ENCODE measurements around the gene SP7.
"Not testable (repeated sequence)": the region's sequence is repeated elsewhere in the genome, so short reads cannot be mapped to it uniquely, and the experiment has no call there.

The SP7 gene

GRCh38 chr12:53332744-53333143 is 3.4 kb downstream of the SP7 start:
- Histone ChIP-seq H3K4me1 (ENCODE audit: control insufficient read depth, insufficient read depth, low read length) (no peaks in the 10 kb centered on the region), H3K36me3 (ENCODE audit: control insufficient read depth in 2 of 2, insufficient read depth in 2 of 2, low read length in 2 of 2) (no peaks in the 10 kb centered on the region), H3K27me3 (ENCODE audit: control insufficient read depth in 1 of 2, insufficient read depth in 2 of 2, low read length in 2 of 2) (peaks cover 39 to 44% of the 10 kb centered on the region in 2 donors), H3K9ac (ENCODE audit: low read length in 2 of 2) (no peak overlapping the region), H3K4me3 (ENCODE audit: low read length in 2 of 2) (no peak overlapping the region), H3K9me3 (ENCODE audit: control insufficient read depth in 2 of 2, low read length in 2 of 2) (no peaks in the 10 kb centered on the region), H3K27ac (ENCODE audit: low read length) (no peak overlapping the region)

DNA sequence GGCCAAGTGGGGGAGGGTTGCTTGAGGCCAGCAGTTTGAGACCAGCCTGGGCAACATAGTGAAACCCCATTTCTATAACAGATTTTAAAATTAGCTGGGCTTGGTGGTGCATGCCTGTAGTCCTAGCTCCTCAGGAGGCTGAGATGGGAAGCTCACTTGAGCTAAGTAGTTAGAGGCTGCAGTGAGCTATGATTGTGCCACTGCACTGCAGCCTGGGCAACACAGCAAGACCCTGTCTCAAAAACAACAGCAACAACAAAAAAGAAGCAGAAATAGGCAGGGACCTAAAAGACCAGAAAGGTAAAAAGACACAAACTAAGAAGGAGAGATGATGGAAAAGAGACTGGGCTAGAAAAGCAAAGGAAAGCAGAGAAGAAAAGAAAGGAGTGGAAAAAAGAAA is 3.8 kb downstream of the SP7 start:
- H3K4me1 ChIP-seq (ENCODE audit: control insufficient read depth, insufficient read depth, low read length): not testable (repeated sequence)

DNA sequence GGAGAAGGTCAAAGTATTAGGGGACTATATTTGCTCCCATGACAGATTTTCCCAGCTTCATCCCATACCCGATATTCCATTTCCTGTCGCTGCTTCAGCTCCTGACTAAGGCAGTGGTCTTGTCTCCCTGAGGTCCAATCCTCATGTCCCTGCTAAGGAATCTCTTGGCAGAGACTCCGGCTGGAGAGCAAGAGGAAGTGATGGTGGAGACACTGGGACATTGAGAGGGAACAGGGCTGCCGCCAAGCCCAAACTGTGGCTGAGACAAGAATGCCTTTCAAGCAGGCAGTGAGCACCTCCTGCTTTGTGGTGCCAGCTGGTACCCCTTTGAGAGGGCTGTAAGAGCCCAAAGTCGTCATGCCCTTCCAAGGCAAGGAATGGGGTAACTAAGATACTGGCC is 5.5 kb downstream of the SP7 start:
- Histone ChIP-seq H3K27me3 (ENCODE audit: control insufficient read depth in 1 of 2, insufficient read depth in 2 of 2, low read length in 2 of 2) (peaks cover 20 to 24% of the 10 kb centered on the region in 2 donors), H3K4me1 (ENCODE audit: control insufficient read depth, insufficient read depth, low read length) (peaks cover 6% of the 10 kb centered on the region), H3K36me3 (ENCODE audit: control insufficient read depth in 2 of 2, insufficient read depth in 2 of 2, low read length in 2 of 2) (no peaks in the 10 kb centered on the region), H3K4me3 (ENCODE audit: low read length in 2 of 2) (no peak overlapping the region), H3K9me3 (ENCODE audit: control insufficient read depth in 2 of 2, low read length in 2 of 2) (no peaks in the 10 kb centered on the region), H3K27ac (ENCODE audit: low read length) (no peak overlapping the region), H3K9ac (ENCODE audit: low read length in 2 of 2) (no peak overlapping the region)

More for the DNA sequence above, 3.8 kb downstream of the SP7 start:
- H3K9me3 ChIP-seq (ENCODE audit: control insufficient read depth in 2 of 2, low read length in 2 of 2); H3K4me3 ChIP-seq (ENCODE audit: low read length in 2 of 2); H3K9ac ChIP-seq (ENCODE audit: low read length in 2 of 2); H3K36me3 ChIP-seq (ENCODE audit: control insufficient read depth in 2 of 2, insufficient read depth in 2 of 2, low read length in 2 of 2); H3K27ac ChIP-seq (ENCODE audit: low read length): not testable (repeated sequence)
- H3K27me3 ChIP-seq (ENCODE audit: control insufficient read depth in 1 of 2, insufficient read depth in 2 of 2, low read length in 2 of 2): peaks cover 35 to 40% of the 10 kb centered on the region in 2 donors

GRCh38 chr12:53328043-53328435 is 8.1 kb downstream of the SP7 start:
- Histone ChIP-seq H3K4me3 (ENCODE audit: low read length in 2 of 2) (no peak overlapping the region), H3K9me3 (ENCODE audit: control insufficient read depth in 2 of 2, low read length in 2 of 2) (no peaks in the 10 kb centered on the region), H3K36me3 (ENCODE audit: control insufficient read depth in 2 of 2, insufficient read depth in 2 of 2, low read length in 2 of 2) (no peaks in the 10 kb centered on the region), H3K4me1 (ENCODE audit: control insufficient read depth, insufficient read depth, low read length) (peaks cover 19% of the 10 kb centered on the region), H3K27me3 (ENCODE audit: control insufficient read depth in 1 of 2, insufficient read depth in 2 of 2, low read length in 2 of 2) (peaks cover 10% of the 10 kb centered on the region in 2 donors), H3K27ac (ENCODE audit: low read length) (no peak overlapping the region), H3K9ac (ENCODE audit: low read length in 2 of 2) (no peak overlapping the region)

DNA sequence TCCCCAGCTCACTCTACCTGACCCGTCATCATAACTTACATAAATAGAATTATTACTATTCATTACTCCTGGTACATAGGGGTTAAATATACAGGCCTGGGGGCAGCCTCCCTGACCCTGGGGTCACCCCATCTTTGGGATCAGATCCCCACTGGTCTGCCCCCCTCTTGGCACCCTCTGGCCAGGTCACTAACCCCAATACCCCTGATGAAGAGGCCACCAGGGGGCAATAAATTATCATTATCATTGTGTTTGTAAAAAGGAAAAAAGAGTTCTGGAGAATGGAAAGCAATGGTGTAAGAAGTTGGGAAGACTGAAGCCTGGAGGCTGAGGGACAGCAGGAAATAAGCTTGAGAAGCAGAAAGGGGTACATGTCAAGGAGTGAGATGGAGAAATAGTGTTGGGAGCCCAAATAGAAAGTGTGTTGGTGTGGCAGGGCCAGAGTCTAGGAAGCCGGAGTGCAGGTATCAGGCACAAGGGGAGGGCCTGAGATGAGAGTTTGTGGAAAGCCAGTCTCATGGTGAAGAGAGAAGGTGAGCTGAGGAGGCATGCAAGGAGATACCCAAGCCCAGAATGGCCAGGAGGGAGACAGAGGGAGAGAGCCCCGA is 8.6 kb downstream of the SP7 start:
- H3K4me1 ChIP-seq (ENCODE audit: control insufficient read depth, insufficient read depth, low read length): peaks cover 19% of the 10 kb centered on the region
- H3K27me3 ChIP-seq (ENCODE audit: control insufficient read depth in 1 of 2, insufficient read depth in 2 of 2, low read length in 2 of 2): peaks cover 5 to 7% of the 10 kb centered on the region in 2 donors
- H3K9me3 ChIP-seq (ENCODE audit: control insufficient read depth in 2 of 2, low read length in 2 of 2): no peaks in the 10 kb centered on the region
- no peak overlapping the region for H3K9ac ChIP-seq (ENCODE audit: low read length in 2 of 2)
- H3K27ac ChIP-seq (ENCODE audit: low read length): no peak overlapping the region
- no peak overlapping the region for H3K4me3 ChIP-seq (ENCODE audit: low read length in 2 of 2)
- H3K36me3 ChIP-seq (ENCODE audit: control insufficient read depth in 2 of 2, insufficient read depth in 2 of 2, low read length in 2 of 2): no peaks in the 10 kb centered on the region

GRCh38 chr12:53326460-53327185 is 9.5 kb downstream of the SP7 start:
- no peaks in the 10 kb centered on the region for H3K9me3 ChIP-seq (ENCODE audit: control insufficient read depth in 2 of 2, low read length in 2 of 2)
- peaks cover 3 to 5% of the 10 kb centered on the region in 2 donors for H3K27me3 ChIP-seq (ENCODE audit: control insufficient read depth in 1 of 2, insufficient read depth in 2 of 2, low read length in 2 of 2)
- peaks cover 25% of the 10 kb centered on the region for H3K4me1 ChIP-seq (ENCODE audit: control insufficient read depth, insufficient read depth, low read length)
- peak overlapping the region in 1 of 2 donors; percentile 78 for H3K4me3 ChIP-seq (ENCODE audit: low read length in 2 of 2)
- no peak overlapping the region for H3K9ac ChIP-seq (ENCODE audit: low read length in 2 of 2)
- H3K36me3 ChIP-seq (ENCODE audit: control insufficient read depth in 2 of 2, insufficient read depth in 2 of 2, low read length in 2 of 2): no peaks in the 10 kb centered on the region
- no peak overlapping the region for H3K27ac ChIP-seq (ENCODE audit: low read length)

DNA sequence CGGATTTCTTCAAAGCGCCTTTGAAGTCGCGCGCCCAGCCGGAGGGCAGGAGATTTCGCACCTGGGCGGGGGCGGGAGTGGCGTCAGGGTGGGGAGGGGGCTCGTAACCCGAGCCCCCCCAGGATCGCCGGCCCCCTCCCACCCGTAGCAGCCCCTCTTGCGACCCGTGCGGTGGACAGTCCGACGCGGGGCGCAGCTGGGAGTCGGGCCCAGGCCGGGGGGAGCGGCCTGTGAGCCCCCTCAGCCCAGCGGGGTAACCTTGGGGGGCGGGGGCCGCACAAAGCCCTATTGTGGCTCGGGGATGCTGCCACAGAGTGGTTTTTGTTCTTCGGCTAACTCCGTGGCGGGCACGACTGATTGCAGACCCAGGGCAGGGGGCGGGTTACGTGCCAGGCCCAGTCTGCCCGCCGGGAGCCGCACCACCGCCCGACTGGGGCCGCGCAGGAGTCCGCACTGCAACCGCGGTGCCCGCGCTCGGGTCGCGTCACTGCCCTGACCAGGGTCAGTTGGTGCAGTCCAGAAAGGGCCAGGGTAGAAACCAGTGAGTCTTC is 10.6 kb downstream of the SP7 start:
- H3K4me1 ChIP-seq (ENCODE audit: control insufficient read depth, insufficient read depth, low read length): peaks cover 29% of the 10 kb centered on the region
- peak overlapping the region; percentile 76 to 92 for H3K9ac ChIP-seq (ENCODE audit: low read length in 2 of 2)
- H3K9me3 ChIP-seq (ENCODE audit: control insufficient read depth in 2 of 2, low read length in 2 of 2): no peaks in the 10 kb centered on the region
- peak overlapping the region; percentile 95 for H3K27ac ChIP-seq (ENCODE audit: low read length)
- peaks cover 0 to 2% of the 10 kb centered on the region in 2 donors for H3K27me3 ChIP-seq (ENCODE audit: control insufficient read depth in 1 of 2, insufficient read depth in 2 of 2, low read length in 2 of 2)
- no peaks in the 10 kb centered on the region for H3K36me3 ChIP-seq (ENCODE audit: control insufficient read depth in 2 of 2, insufficient read depth in 2 of 2, low read length in 2 of 2)
- H3K4me3 ChIP-seq (ENCODE audit: low read length in 2 of 2): peak overlapping the region; percentile 54 to 78

DNA sequence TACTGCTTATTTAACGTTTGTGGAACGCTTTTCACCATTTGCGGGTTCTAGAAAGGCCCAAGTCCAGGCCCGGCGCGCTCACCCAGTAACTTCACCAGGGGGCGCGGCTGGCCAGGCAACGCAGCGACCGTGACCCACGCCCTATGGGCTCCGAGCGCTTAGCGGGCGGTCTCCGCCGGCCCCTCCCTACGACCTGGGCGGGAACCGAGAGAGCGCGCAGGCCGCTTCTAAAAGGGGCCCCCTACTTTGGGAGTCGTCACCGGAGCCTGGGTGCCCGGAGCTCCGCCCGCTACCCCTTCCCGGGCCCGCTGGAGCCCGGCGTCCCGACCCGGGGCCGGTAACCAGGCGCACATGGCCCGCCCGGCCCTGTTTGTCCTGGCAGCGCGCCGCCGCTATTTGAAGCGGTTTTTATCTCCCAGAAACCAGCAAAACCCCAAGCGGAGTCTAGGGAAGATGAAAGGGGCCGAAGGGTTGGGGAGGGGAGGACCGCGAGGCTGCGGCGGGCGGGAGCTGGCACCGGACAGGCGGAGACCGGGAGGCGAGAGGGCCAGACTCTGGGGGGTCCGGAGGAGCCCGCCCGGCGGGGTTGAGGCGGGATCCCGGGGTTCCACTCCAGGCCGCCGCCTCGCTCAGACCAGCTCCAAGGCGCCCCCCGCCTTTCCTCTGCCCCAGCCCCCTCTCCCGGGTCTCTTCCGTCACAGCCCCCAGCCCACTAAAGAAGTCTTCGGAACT is 11.2 kb downstream of the SP7 start:
- Histone ChIP-seq H3K9me3 (ENCODE audit: control insufficient read depth in 2 of 2, low read length in 2 of 2) (no peaks in the 10 kb centered on the region), H3K4me1 (ENCODE audit: control insufficient read depth, insufficient read depth, low read length) (peaks cover 35% of the 10 kb centered on the region), H3K27ac (ENCODE audit: low read length) (peak overlapping the region; percentile 95), H3K4me3 (ENCODE audit: low read length in 2 of 2) (peak overlapping the region; percentile 54 to 78), H3K9ac (ENCODE audit: low read length in 2 of 2) (peak overlapping the region; percentile 76 to 92), H3K27me3 (ENCODE audit: control insufficient read depth in 1 of 2, insufficient read depth in 2 of 2, low read length in 2 of 2) (no peaks in the 10 kb centered on the region), H3K36me3 (ENCODE audit: control insufficient read depth in 2 of 2, insufficient read depth in 2 of 2, low read length in 2 of 2) (no peaks in the 10 kb centered on the region)

GRCh38 chr12:53324113-53324778 is 11.9 kb downstream of the SP7 start:
- Histone ChIP-seq H3K9ac (ENCODE audit: low read length in 2 of 2) (peak overlapping the region; percentile 76 to 92), H3K9me3 (ENCODE audit: control insufficient read depth in 2 of 2, low read length in 2 of 2) (no peaks in the 10 kb centered on the region), H3K36me3 (ENCODE audit: control insufficient read depth in 2 of 2, insufficient read depth in 2 of 2, low read length in 2 of 2) (no peaks in the 10 kb centered on the region), H3K27me3 (ENCODE audit: control insufficient read depth in 1 of 2, insufficient read depth in 2 of 2, low read length in 2 of 2) (no peaks in the 10 kb centered on the region), H3K4me1 (ENCODE audit: control insufficient read depth, insufficient read depth, low read length) (peaks cover 35% of the 10 kb centered on the region), H3K27ac (ENCODE audit: low read length) (peak overlapping the region; percentile 95), H3K4me3 (ENCODE audit: low read length in 2 of 2) (peak overlapping the region; percentile 54 to 78)
